Prostate gland (tissue), 2 donors: Measurements from ENCODE around the gene RASGEF1B. TPM values are rescaled to one million over a fixed set of nuclear protein-coding genes. Genes with fewer than 3 reads are reported as not detected.

Experiments
- DNase-seq: peaks from one replicate; pipeline ENCODE4 v3.0.0-alpha.2; 2019; ENCODE audit warnings: low spot score
- H3K27ac ChIP-seq, 2 donors: fragments of 200-600 bp; sonication (generic); 2 replicates each; pipeline ENCODE4 v1.5.1; 2017 to 2019
- H3K27me3 ChIP-seq: fragments of 200-600 bp; sonication (generic); replicated peaks from 2 replicates; pipeline ENCODE4 v1.5.1; 2019; ENCODE audit not compliant: insufficient read depth
- H3K36me3 ChIP-seq, 2 donors: fragments of 200-600 bp; sonication (generic); 1 replicate in 1 of 2; 2 replicates in 1 of 2; pipeline versions ENCODE4 v1.5.1 to v1.8.1; 2017 to 2019
- H3K4me1 ChIP-seq: fragments of 200-600 bp; sonication (generic); replicated peaks from 2 replicates; pipeline ENCODE4 v1.5.1; 2019
- H3K4me3 ChIP-seq, 2 donors: fragments of 200-600 bp; sonication (generic); 2 replicates each; pipeline ENCODE4 v1.5.1; 2017 to 2019
- H3K9me3 ChIP-seq: fragments of 200-600 bp; sonication (generic); 2 replicates; pipeline ENCODE4 v1.5.1; 2017
- CTCF ChIP-seq, 4 experiments: fragments of 200-600 bp in 2 of 4; fragments of 450-650 bp in 2 of 4; sonication (generic) in 2 of 4; IDR thresholded peaks; 1 replicate in 3 of 4; 2 replicates in 1 of 4; pipeline ENCODE4 v1.5.1; 2016 to 2019; ENCODE audit warnings: antibody characterized with exemption in 4 of 4, mild to moderate bottlenecking in 2 of 4, moderate library complexity in 2 of 4
- POLR2A ChIP-seq: fragments of 450-650 bp; IDR thresholded peaks from one replicate; pipeline ENCODE4 v1.6.1; 2016; ENCODE audit warnings: antibody characterized with exemption, mild to moderate bottlenecking
- POLR2AphosphoS5 ChIP-seq: sonication (generic); formaldehyde crosslinking; IDR thresholded peaks from one replicate; pipeline ENCODE4 v1.6.1; 2017; ENCODE audit warnings: antibody characterized with exemption
- WGBS: methylation state at CpG from one replicate; pipeline ENCODE4 v1.1.5; 2018; 5-methylcytosine and 5-hydroxymethylcytosine counted together
- intact Hi-C: fragments of 100-400 bp; cut with DNase I; formaldehyde crosslinking; loops from one replicate; pipeline ENCODE4 v1.14.2; 2022
- total RNA-seq, 2 donors: library from RNA; depleted of rRNA; stranded (reverse); fragments of >200 nt; gene quantifications; one replicate each; pipeline ENCODE4 v1.1.0, GENCODE V29; 2016

Gene RASGEF1B
- total RNA-seq, 2 donors from 2014 or later = 16.4 TPM

- H3K27me3 ChIP-seq = no peaks in the 10 kb centered on the region
- H3K4me3 ChIP-seq = peak overlapping the region in 1 of 2 donors; percentile 4
- H3K9me3 ChIP-seq = no peaks in the 10 kb centered on the region
- H3K4me1 ChIP-seq = no peaks in the 10 kb centered on the region
- H3K36me3 ChIP-seq = no peaks in the 10 kb centered on the region
- TF ChIP-seq POLR2AphosphoS5 (peak; percentile 80), POLR2A (no peak)
- intact Hi-C loops = no loop called here
- WGBS = 12% methylated on average over 8 of the region's 8 CpGs
- peak overlapping the region; percentile 59 to 60 for H3K27ac ChIP-seq
- peak; percentile 62 for DNase-seq
Observed at GRCh38 chr4:81505004-81505598, 33.4 kb upstream of the RASGEF1B start.

- WGBS = 88% methylated on average over 6 of the region's 6 CpGs
- no peak for DNase-seq
- Histone ChIP-seq H3K27ac (peak overlapping the region in 1 of 2 donors; percentile 59), H3K9me3 (no peaks in the 10 kb centered on the region), H3K4me1 (no peaks in the 10 kb centered on the region), H3K27me3 (no peaks in the 10 kb centered on the region), H3K36me3 (no peaks in the 10 kb centered on the region), H3K4me3 (no peak overlapping the region)
- no peak for TF ChIP-seq CTCF (IDR thresholded peaks at IDR 0.05)
- no peak for TF ChIP-seq POLR2AphosphoS5
- TF ChIP-seq POLR2A = no peak
- intact Hi-C loops = no loop called here
Observed at GRCh38 chr4:81504112-81505003, 32.7 kb upstream of the RASGEF1B start.

GRCh38 chr4:81503586-81503985, 31.9 kb upstream of the RASGEF1B start:
- intact Hi-C loops = no loop called here
- Histone ChIP-seq H3K4me3 (no peak overlapping the region), H3K36me3 (no peaks in the 10 kb centered on the region), H3K9me3 (no peaks in the 10 kb centered on the region), H3K4me1 (no peaks in the 10 kb centered on the region), H3K27ac (no peak overlapping the region), H3K27me3 (no peaks in the 10 kb centered on the region)
- DNase-seq = no peak
- 88% methylated on average over 4 of the region's 4 CpGs for WGBS
- TF ChIP-seq CTCF (IDR thresholded peaks at IDR 0.05) = no peak
- no peak for TF ChIP-seq POLR2AphosphoS5
- no peak for TF ChIP-seq POLR2A

DNA sequence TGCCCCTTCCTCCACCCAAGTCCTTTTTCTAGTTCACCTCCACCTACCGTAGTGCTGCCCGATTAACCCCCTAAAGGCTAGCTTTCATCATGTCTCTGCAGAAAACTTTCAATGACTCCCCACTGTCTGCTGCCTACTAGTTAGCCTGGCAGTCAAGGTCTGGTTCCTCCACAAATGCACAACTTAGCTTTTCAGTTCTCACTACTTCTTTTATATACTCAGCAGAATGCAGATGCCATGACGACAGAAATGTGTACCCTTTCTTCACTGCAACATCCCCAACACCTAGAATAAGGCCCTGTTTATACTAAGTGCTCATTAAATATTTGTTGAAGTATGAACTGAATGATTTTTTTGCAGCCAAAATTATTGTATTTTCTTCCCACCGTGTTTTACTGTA, 30.9 kb upstream of the RASGEF1B start:
- 81% methylated on average over 4 of the region's 4 CpGs for WGBS
- Histone ChIP-seq H3K4me1 (no peaks in the 10 kb centered on the region), H3K27ac (no peak overlapping the region), H3K27me3 (no peaks in the 10 kb centered on the region), H3K4me3 (no peak overlapping the region), H3K9me3 (no peaks in the 10 kb centered on the region), H3K36me3 (no peaks in the 10 kb centered on the region)
- TF ChIP-seq CTCF (IDR thresholded peaks at IDR 0.05) (no peak), POLR2AphosphoS5 (no peak), POLR2A (no peak)
- DNase-seq = no peak
- intact Hi-C loops = no loop called here

- 55% methylated on average over 3 of the region's 3 CpGs for WGBS
- Histone ChIP-seq H3K9me3 (no peaks in the 10 kb centered on the region), H3K27ac (no peak overlapping the region), H3K27me3 (no peaks in the 10 kb centered on the region), H3K4me3 (no peak overlapping the region), H3K36me3 (no peaks in the 10 kb centered on the region), H3K4me1 (no peaks in the 10 kb centered on the region)
- intact Hi-C loops = no loop called here
- DNase-seq = no peak
- no peak for TF ChIP-seq POLR2AphosphoS5
- no peak for TF ChIP-seq CTCF (IDR thresholded peaks at IDR 0.05)
- TF ChIP-seq POLR2A = no peak
Observed at GRCh38 chr4:81499840-81500239, 28.1 kb upstream of the RASGEF1B start.
